GM18526 (cell line): ENCODE data around the gene KBTBD13.

Experiments
- POLR2A ChIP-seq: IDR thresholded peaks from 3 replicates; pipeline ENCODE4 v1.6.1; 2011; ENCODE audit not compliant: insufficient read length; ENCODE audit errors: extremely low read depth

KBTBD13 gene

DNA sequence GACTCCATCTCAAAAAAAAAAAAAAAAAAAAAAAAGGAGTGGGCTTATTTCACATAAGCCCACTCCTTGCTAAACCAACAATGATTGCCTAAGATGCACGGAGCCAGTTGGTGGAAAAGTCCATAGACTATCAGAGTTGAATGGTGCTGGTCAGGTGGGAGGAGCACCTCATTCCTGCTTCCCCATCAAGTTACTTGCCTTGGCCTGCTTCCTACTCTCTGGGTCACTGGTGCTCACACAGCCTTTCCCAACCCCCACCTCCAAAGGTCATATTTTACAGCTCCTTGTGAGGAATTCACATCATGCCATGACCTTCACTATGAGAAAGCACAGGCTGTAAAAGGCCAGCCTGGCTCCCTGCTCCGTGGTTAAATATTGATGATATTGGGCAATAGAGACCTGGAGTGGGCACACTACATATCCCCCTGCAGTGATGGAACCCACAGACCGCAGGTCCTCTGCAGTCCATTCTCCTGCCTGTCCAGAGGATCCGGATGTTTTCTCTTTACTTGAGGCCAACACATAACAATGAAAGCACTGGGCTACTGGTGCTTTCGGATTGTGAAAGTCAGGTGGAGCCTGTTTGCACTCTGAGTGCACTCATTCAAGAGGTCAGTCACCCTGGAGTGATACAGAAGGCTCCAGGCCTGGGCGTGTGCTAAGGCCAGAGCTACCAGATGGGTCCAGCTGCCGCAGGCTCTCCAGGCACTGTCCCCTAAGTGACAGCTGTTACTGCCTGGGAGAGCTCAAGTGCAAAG, 31.6 kb upstream of the KBTBD13 start, which contains the start of gene SLC51B:
Gene SLC51B, plus strand, starts transcription at position 664 of the 758 bp plus-strand sequence. CDS start 4,618 bp downstream, outside the sequence.
- TF ChIP-seq POLR2A: no peak

- no peak for TF ChIP-seq POLR2A
Measured at GRCh38 chr15:65048241-65048640, 28.3 kb upstream of the KBTBD13 start.

GRCh38 chr15:65049418-65049840, 27.1 kb upstream of the KBTBD13 start:
- TF ChIP-seq POLR2A: no peak

GRCh38 chr15:65050270-65050669, 26.3 kb upstream of the KBTBD13 start:
- no peak for TF ChIP-seq POLR2A

DNA sequence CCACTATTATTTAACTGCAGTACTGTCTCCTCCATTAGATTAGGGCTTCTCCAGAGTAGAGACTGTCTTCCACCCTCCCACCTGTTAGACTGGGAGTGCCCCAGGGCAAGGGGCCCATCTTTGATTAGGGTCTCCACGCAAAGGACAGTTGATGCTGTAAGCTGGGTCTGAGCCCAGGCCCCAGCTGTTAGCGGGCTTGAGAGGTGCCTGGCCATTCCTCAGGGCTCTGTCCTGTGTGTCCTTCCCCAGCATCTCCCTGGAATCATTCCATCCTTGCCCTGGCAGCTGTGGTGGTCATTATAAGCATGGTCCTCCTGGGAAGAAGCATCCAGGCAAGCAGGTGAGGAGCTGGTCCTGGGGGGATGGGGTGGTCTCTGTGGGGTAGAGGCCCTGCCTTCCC, 25.3 kb upstream of the KBTBD13 start:
- no peak for TF ChIP-seq POLR2A

GRCh38 chr15:65052956-65053355, 23.6 kb upstream of the KBTBD13 start:
- no peak for TF ChIP-seq POLR2A

GRCh38 chr15:65054333-65055200, 22.0 kb upstream of the KBTBD13 start:
- no peak for TF ChIP-seq POLR2A

GRCh38 chr15:65055201-65055870, 21.2 kb upstream of the KBTBD13 start:
- TF ChIP-seq POLR2A: no peak

- no peak for TF ChIP-seq POLR2A
Measured at GRCh38 chr15:65056106-65056505, 20.4 kb upstream of the KBTBD13 start.

DNA sequence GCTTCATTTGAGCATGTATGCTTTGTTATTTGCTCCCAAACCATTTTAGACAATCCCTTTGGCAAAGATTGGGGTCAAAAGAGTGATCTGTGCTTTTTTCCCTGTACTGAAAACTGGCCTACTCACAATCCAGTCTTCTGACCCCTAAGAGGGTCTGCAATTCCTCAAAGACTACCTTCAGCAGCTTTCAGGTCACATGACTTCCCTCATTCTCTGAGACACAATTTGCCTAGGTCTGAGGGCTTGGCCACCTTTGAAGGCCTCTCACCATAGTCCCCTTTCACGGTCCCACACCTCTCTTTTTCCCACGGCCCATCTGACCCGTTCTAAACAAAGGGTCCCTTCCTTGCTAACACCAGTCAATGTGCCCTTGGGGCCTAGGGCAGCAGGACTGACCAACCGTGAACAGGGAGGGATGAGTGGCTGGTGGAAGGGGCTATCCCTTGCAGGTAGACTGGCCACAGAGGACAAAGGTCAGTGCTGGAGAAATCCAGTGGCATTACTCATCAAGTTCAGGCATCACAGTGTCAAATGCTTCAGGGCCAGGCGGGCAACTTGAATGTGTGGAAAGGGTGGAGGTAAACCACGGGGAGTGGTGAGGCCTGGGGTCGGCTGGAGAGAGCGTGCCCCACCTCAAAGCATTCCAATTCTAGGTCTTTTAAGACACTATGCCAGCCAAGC, 19.5 kb upstream of the KBTBD13 start:
- TF ChIP-seq POLR2A: no peak

- TF ChIP-seq POLR2A: no peak
Measured at GRCh38 chr15:65057549-65057940, 19.0 kb upstream of the KBTBD13 start.

DNA sequence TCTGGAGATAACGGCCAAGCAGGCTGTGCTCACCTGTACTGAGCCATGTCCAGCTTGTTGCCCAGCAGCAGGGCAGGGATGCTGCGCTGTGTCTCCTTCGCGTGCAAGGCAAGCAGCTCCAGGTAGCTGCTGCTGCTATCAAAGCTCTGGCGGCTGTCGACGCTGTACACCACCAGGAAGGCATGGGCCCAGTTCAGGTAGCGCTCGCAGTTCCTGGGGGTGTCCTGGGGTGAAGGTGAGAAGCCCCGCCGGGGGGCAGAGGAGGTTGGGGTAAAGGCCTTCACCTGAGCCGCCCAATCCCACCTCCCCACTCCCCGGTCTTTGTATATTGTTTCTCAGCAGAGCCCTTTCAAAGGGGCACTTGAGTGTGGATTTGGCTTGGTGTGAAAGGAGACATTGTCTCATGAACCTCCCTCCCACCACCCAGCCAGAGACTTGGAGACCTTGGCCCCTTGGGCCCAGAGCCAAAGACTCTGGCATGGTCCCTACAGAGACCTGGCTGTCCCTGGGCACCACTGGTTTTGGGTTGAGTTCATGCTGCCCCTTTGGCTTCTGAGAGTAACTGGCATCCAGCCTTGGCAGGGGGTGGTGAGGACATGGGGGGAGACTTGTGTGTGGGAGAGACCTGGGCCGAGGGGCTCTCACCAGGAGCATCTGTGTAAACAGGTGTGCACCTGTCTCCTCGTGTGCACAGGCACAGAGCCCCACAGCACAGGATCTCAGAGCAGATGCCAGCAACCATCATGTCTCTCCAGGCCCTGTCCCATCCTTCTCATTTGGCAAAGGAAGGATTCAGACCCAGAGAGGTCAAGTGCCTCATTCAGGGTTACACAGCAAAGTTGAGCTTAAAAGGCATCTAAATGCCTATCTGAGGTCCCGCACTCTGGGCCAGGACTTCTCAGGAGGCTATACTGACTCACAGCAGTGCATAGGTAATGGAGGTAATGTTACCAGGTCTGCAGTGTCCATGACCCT, 17.9 kb upstream of the KBTBD13 start:
- no peak for TF ChIP-seq POLR2A

DNA sequence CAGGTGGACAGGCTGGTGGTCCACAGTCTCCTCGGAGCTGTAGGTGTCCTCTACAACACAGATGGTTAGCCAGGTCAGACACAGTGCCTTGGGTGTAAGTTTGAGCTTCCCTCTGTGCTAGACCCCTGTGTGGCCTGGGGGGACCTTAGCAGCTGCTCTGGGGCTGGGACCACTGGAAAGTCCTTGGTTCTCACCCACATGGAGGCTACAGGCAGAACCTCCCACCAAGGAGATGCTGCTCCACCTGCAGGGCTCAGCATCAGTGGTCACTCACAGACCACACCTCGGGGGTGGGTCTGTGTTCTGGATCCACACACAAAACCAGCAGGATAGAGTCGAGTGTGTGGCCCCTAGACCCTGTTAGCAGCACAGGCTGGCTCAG, 17.2 kb upstream of the KBTBD13 start:
- TF ChIP-seq POLR2A: no peak

- TF ChIP-seq POLR2A: no peak
Measured at GRCh38 chr15:65059931-65060596, 16.5 kb upstream of the KBTBD13 start.
